HG03175 (cell line): ENCODE results near the gene SPIN1.

Source experiments
- ATAC-seq: cut with Tn5 transposase; IDR thresholded peaks from one replicate; pipeline ENCODE4 v1.9.1; 2021; ENCODE audit warnings: mild to moderate bottlenecking, moderate library complexity; ENCODE audit not compliant: unreplicated experiment

The SPIN1 gene

DNA sequence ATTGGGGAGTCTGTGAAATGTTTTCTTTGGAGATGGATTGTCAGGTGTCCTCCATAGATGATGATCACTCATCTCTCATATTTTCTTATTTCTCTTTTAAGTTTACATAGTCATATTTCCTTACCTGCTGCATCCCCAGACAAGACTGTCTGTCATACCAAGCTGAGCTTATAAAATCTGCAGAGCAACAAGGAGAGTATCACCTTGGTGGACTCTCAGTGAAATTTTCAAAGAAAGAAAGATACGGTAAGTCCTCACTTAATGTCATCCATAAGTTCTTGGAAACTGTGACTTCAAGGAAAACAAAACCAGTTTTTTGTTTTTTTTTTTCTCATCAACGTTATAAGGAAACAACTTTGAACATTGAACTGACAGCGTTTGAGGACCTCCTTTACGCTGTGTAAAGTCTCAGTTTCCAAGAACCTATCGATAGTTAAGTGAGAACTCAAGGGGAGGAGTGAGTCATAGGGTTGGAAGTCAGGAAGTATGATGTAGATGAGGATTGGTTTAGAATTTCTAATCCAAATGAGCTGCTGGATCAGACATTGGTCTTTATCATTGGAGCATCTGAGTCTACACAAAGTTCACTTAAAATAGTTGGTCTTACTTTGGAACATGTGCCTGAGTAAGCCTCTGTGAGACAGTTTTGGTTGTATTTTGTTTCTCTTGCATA is 45.5 kb downstream of the SPIN1 start:
- ATAC-seq: no peak

DNA sequence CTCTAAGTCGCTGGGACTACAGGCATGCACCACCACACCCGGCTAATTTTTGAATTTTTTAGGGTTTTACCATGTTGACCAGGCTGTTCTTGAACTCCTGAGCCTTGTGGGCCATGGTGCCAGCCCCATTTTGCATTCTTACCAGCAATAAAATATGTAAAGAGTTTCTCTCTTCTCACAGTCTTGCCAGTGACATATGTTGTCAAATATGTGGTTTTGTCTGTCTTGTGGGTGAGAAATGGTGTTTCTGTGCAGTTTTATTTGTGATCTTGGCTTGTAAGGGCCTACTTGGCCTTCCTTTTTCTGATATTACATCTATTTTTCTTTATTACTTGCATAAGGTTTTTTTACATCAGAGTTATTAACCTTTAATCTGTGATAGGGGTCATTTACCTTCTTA is 47.1 kb downstream of the SPIN1 start:
- ATAC-seq: no peak

DNA sequence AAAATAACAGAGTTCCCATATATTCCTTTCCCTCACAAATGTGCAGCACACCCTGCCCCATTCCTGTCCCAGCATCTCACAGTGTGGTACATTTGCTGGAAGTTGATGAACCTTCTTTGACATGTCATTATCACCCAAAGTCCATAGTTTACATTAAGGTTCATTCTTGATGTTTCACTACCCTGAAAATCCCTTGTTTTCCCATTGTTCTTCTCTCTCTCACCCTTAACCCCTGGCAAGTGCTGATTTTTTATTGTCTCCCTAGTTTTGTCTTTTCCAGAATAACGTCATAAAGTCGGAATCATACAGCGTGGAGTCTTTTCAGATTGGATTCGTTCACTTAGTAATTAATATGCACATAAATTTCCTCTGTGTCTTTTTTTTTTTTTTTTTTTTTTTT is 48.1 kb downstream of the SPIN1 start:
- no peak for ATAC-seq

DNA sequence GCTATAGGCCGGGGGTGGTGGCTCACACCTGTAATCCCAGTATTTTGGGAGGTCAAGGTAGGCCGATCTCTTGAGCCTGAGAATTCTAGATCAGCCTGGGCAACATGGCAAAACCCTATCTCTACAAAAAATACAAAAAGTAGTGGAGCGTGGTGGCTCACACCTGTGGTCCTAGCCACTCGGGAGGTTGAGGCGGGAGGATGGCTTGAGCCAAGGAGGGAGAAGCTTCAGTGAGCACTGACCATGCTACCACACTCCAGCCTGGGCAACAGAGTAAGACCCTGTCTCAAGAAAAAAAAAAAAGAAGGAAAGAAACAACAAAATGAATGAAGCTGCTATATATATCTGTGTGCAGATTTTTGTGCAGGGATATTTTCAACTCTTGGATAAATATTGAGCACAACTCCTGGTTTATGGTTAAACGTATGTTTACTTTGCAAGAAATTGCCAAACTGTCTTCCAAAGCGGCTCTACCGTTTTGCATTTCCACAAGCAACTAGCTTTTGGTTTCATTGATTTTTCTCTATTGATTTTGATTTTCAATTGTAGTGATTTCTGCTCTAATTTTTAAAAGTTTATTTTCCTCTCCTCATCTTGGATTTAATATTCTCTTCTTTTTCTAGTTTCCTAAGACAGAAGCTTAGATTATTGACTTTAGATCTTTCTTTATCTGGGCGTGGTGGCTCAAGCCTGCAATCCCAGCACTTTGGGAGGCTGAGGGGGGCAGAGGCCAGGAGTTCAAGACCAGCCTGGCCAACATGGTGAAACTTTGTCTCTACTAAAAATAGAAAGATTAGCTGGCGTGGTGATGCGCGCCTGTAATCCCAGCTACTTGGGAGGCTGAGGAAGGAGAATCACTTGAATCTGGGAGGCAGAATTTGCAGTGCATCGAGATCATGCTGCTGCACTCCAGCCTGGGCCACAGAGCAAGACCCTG is 49.2 kb downstream of the SPIN1 start:
- no peak for ATAC-seq

DNA sequence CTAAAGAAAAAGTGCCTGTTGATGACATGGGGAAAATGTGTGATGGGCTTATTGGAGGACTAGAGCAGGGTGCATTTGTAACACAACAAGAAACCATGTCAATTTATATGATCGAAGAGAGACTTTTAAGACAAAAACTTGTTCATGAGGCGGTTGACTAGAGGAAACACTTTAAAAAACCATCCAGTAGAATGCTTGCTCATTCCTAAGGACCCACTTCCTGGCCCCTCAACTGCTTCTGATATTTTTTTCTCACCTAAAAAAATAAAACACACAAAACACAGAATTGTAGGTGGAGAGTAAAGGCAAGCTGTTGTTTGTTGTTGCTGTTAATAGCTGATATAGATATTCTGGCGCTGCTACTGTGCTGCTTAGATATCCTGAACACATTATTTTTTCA is 50.6 kb downstream of the SPIN1 start:
- no peak for ATAC-seq

DNA sequence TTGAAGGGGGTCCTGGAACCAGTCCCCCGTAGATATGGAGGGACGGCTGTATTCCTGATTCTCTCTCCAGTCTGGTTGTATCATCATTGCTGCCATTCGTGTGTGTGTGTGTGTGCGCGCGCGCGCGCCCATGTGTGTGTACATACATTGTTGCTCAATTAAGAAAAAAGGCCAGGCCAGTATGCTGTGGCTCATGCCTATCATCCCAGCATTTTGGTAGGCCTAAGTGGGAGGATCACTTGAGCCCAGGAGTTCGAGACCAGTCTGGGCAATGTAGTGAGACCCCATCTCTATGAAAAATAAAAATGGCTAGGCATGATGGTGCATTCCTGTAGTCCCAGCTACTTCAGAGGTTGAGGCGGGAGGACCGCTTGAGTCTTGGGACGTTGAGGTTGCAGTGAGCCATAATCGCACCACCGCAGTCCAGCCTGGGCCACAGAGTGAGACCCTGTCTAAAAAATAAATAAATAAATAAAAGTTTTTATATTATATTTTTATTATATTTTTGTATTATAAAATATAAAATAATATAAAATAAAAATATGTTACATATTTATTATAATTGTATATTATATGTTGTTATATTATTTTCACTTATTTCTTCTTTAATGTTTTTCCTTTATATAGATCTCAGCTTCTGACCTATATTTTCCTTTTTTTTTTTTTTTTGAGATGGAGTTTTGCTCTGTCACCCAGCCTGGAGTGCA is 53.2 kb downstream of the SPIN1 start:
- ATAC-seq: no peak

DNA sequence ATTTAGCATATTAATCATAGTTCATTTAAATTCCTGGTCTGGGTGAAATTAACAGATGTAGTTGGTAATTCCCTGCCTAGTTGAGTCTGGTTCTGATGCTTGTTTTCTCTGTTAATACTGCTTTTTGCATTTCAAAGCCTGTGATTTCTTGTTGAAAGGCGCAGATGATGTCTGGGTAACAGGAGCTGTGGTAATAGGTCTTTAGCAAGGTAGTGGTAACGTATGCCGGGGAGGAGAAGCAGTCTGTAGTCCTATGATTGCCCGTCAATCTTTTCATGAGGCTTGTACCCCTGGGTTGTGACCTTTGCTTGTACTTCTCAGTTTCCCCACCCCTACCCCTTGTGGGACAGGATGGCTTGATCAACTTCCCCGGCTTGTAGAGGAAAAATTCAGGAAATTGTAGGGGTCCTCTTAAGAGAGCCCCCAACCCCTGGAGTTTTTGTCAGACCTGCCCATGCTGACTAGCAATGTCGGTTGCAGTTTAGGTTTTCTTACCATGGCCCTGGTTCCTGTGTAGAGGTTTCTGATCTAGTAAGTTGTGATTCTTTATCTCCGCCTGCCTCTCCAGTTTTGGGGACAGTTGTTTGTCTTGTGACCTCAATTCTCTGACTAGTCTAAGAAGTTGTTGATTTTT is 55.4 kb downstream of the SPIN1 start:
- no peak for ATAC-seq

DNA sequence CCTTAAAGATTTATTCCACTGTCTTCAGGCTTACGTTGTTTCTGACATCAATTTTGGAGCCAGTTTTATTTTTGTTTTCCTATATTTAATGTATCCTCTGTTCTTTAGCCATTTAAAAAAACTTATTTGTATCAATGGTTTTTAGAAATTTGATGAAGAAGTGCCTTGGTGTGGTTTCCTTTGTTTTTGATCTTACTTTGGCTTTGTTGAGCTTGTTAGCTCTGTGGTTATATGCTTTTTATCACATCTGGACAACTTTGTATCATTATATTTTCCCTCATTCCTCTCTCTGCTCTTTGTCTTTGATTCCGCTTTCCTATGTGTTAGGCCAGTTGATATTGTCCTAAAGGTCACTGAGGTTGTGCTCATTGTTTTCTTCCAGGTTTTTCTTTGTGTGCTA is 58.5 kb downstream of the SPIN1 start:
- ATAC-seq: no peak

DNA sequence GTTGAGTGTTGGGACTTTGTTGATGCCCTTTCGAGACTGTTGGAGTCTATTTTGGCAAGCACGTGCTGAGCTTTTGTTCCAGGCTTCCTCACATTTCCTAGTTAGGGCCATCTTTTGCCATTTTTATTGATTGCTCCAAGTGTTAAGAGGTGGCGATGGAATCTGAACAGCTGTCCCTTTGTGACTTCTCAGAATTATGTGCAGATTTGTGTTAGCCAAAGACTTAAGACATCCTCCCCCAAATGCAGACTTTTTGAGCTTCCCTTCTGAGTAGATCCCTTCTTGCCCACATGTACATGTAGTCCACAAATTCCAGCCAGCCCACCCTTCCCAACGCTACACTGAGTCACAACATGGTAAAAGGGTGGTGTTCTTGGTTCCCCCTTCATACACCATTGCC is 59.2 kb downstream of the SPIN1 start:
- no peak for ATAC-seq

DNA sequence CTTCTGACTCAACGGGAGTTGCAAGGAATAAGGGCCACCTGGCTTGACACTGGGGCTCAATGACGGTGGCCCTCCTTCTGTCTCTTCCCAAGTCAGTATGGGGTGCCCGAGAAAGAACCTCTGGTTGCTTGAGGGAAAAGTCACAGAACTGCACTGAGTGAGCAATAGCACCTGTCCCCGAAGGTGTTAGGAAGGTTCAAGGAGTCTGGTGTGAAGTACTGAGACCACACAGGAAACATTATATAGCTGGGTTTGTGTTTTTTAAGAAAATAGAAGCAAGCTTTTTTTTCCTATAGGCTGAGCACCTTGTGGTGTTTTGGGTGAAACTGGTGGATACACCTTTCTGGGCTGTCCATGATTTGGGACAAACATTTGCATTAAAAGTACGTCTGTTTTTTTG is 62.9 kb downstream of the SPIN1 start:
- ATAC-seq: no peak

DNA sequence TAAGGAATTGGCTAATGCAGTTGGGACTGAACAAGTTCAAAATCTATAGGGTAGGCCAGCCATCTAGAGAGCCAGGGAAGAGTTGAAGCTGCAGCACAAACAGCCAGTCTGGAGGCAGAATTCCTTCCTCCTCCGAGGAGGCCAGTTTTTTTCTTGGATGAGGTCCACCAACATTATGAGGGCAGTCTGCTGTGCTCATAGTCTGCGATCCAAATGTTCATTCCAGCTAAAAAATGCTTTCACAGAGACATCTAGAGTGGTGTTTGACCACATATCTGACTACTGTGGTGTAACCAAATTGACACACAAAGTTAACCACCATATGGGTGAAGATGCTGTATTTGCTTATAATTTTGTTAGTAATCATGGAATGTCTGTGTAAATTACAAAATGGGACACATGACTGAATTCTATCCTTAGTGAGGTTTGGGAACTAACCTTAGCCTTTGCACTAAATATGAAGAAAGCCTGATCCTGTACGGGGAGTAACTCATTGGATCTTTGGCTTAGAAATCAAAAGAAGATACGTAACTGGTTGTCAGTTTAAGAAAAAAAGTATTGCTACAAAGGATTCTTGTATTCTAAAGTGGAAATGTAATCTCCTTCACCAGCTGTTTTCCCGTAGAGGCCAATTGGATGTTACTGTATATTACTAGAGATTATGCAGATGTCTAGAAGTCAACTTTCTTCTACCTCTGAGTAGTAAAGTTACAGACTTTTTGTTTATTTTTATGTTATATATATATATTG is 70.6 kb downstream of the SPIN1 start:
- no peak for ATAC-seq

DNA sequence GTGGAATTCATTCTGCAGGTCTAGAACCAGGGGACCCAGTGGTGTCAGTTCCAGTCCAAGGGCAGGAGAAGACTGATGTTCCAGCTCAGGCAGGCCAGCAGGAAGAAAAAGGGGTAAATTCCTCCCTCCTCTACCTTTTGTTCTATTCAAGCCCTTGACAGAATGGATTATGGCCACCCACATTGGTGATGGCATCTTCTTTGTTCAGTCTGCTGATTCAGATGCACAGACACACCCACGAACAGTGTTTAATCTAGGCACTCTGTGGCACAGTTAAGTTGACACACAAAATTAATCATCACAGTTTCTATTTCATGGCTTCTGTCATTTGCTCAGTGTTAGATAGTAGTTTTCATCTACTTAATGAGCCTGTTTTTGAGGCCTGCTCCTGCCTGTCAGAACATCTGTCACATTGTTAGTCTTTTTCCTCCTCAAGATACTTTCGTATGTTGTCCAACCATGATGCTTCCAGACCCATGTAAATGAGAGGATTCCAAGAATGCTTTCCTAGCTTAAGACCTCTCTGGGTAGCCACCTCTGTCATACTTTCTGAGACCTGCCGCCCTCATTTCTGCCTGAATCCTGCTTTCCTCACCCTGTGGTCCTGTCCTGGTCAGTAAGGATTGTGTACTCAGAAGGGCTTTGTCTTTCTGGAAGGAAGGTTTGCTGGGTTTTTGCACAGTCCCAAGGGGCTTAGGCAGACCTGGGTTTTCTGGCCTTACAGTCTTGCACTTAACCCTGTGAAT is 72.5 kb downstream of the SPIN1 start:
- ATAC-seq: no peak

DNA sequence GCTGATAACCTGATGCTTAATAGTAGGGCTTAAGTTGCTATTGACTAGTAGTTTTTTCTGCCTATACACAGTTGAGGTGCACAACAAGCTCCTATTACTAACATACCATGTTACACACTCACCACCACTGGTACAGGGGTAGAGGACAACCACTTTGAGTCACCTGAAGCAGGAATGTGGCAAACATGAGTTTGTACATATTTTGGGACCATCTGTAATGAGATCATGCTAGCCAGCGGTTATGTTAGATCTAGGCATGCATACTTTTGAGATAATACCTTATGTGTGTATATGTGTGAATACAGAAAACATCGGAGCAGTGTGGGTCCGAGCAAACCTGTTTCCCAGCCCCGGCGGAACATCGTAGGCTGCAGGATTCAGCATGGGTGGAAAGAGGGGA is 73.9 kb downstream of the SPIN1 start:
- ATAC-seq: no peak

DNA sequence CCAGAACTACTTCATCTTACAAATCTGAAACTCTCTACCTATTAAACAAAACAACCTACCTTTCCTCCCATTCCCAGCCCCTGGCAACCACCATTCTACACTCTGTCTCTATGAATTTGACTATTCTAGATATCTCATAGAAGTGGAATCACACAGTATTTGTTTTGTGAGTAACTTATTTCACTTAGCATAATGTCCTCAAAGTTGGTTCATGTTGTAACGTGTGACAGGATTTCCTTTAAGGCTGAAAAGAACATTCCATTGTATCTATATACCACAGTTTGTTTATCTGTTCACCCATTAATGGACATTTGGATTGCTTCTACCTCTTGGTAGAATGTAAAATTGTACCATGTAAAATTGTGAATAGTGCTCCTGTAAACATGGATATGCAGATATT is 76.6 kb downstream of the SPIN1 start:
- no peak for ATAC-seq

DNA sequence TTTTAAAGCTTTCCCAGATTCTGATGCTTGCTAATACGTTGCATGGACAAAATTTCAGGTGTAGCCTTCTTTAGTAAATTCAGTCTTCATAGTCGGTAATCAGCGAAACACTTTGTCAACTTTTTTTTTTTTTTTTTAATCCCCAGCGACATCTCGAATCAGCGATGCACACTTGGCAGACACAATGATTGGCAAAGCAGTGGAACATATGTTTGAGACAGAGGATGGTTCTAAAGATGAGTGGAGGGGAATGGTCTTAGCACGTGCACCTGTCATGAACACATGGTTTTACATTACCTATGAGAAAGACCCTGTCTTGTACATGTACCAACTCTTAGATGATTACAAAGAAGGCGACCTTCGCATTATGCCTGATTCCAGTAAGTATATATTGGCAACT is 80.0 kb downstream of the SPIN1 start:
- no peak for ATAC-seq

DNA sequence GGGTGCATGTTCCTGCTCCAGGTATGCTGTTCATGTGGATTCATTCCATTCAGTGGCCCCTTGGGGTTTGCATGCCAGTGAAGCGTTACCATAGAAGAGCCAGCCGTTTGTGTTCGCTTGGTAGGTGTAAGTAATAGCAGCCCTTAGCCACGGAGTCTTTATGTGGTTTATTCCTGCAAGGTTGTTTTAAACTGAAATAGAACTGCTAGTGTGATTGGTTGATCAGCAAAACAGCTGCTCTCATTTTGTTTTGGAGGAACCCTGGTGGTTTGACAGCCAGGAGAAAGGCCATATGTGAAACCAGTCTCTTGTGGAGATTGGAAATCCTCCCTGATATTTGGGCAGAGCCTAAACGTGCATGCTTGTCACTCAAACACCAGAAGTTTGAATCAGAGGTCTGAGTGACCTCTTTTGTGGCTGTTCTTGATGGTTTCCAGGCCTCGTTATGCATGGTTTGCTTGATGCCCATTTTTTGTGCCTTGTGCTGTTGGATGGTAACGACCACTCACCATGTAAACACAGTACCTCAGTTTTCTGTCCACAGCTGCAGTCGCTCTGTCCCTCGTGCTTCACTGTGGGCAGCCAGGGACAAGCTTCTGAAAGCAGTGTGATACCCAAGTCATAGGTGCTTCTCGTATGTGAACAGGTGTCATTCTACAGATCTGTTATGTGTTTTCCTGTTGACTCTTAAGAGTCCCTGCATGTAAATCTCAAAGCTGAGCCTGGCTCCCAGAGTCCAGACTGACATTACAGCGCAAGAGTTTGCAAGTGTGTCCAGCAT is 88.4 kb downstream of the SPIN1 start:
- ATAC-seq: no peak

DNA sequence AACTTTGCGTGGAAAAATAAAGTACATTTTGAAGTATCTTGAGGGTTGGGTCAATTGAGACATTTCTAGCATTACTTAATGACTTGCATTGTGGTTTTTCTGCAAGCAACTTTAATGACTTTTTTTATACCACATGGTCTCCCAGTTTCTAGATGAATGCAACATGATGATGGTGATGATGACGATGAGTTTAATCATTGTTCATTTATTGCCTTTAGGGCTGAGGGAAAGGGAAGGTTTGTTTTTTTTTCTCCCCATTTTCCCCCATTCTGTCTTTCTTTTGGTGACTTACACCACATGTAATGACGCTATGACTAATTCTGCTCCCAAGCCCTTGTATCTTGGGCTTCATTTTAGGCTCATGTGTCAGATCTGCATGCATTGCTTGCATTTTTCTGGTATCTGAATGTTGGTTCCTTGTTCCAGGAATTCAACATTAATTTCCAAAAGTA is 89.1 kb downstream of the SPIN1 start:
- no peak for ATAC-seq

DNA sequence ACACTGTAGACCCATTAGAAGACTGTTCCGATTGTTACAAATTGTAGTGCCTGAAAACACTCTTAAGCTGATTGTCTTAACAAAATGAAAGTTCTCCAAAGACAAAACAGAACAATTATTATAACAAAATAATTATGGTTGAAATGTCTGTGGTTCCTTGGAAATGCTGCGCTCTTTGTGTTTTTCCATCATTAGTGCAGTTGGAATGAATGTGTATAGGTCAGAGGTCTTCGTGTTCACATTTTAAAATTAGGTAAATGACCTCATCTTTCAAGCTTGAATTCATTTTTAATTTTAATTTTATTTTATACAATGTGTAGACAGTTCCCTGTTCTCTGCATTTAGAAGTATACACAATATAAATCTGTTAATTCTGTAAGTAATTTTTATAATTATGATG is 90.0 kb downstream of the SPIN1 start:
- no peak for ATAC-seq

DNA sequence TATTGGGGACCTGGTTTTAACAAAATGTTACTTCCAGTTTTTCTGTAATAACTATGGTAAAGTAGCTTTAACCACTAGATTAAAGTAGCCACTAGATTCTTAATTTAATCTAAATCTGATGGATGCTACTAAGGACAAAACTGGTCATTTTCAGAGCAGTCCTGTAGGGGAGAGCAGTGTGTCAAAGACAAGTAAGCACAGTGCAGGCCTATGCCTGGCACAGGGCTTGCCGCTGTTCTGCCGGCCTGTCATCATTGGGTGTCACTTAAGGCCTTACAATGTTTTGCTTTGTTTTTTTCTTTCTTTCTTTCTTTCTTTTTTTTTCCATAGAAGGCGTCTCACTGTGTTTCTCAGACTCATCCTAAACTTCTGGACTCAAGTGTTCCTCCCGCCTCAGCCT is 93.7 kb downstream of the SPIN1 start:
- no peak for ATAC-seq
